HepG2 (cell line): ENCODE measurements around the gene ULK4. TPM values are rescaled to one million over a fixed set of nuclear protein-coding genes. Genes with fewer than 3 reads are reported as not detected.

Experiments used
- GABPA ChIP-seq, 2 experiments: IDR thresholded peaks; 2 replicates each; pipeline ENCODE4 v1.6.1; 2011 to 2016; ENCODE audit warnings: low read depth in 2 of 2, low read length in 1 of 2, missing biosample characterization in 1 of 2, missing genetic modification characterization in 1 of 2
- HMG20B ChIP-seq: conservative IDR thresholded peaks from 2 replicates; pipeline ENCODE4 v1.6.1; 2016; ENCODE audit warnings: missing genetic modification reagents, missing compliant biosample characterization
- IKZF1 ChIP-seq: fragments of 450-650 bp; IDR thresholded peaks from 2 replicates; pipeline ENCODE4 v1.7.1; 2016
- JUND ChIP-seq: sonication (generic); formaldehyde crosslinking; IDR thresholded peaks from 2 replicates; pipeline ENCODE4 v1.8.0; 2022; ENCODE audit warnings: mild to moderate bottlenecking, missing genetic modification reagents
- NKX3-1 ChIP-seq: sonication (generic); formaldehyde crosslinking; IDR thresholded peaks from 2 replicates; pipeline ENCODE4 v1.5.0; 2020; ENCODE audit warnings: missing genetic modification reagents
- NR2F6 ChIP-seq, 2 experiments: IDR thresholded peaks; 2 replicates each; pipeline ENCODE4 v1.6.1; 2016; ENCODE audit warnings: antibody characterized with exemption in 1 of 2, mild to moderate bottlenecking in 1 of 2
- POLR2AphosphoS2 ChIP-seq: IDR thresholded peaks from 2 replicates; pipeline ENCODE4 v1.6.1; 2011; ENCODE audit warnings: low read depth, low read length, improper control_type of control experiment
- RFXANK ChIP-seq: IDR thresholded peaks from 2 replicates; pipeline ENCODE4 v1.6.1; 2016
- THYN1 ChIP-seq: sonication (generic); formaldehyde crosslinking; IDR thresholded peaks from 2 replicates; pipeline ENCODE4 v1.8.1; 2023; ENCODE audit warnings: low read depth, mild to moderate bottlenecking, moderate library complexity, missing genetic modification reagents, borderline replicate concordance
- TMF1 ChIP-seq: sonication (generic); formaldehyde crosslinking; IDR thresholded peaks from 2 replicates; pipeline ENCODE4 v1.8.1; 2022; ENCODE audit warnings: low read depth, missing genetic modification reagents
- XBP1 ChIP-seq: sonication (generic); formaldehyde crosslinking; IDR thresholded peaks from 2 replicates; pipeline ENCODE4 v1.5.0; 2020; ENCODE audit warnings: missing genetic modification reagents
- ZMAT3 ChIP-seq: sonication (generic); formaldehyde crosslinking; conservative IDR thresholded peaks from 2 replicates; pipeline ENCODE4 v1.7.0; 2021; ENCODE audit warnings: missing genetic modification reagents
- ZNF10 ChIP-seq: sonication (generic); formaldehyde crosslinking; IDR thresholded peaks from 2 replicates; pipeline ENCODE4 v1.4.0; 2020; ENCODE audit warnings: mild to moderate bottlenecking, low read depth, missing genetic modification reagents, borderline replicate concordance
- ZNF598 ChIP-seq: sonication (generic); formaldehyde crosslinking; IDR thresholded peaks from 2 replicates; pipeline ENCODE4 v1.5.1; 2020; ENCODE audit warnings: mild to moderate bottlenecking, missing genetic modification reagents, borderline replicate concordance
- ZNF768 ChIP-seq: sonication (generic); formaldehyde crosslinking; IDR thresholded peaks from 2 replicates; pipeline ENCODE4 v1.4.0; 2020; ENCODE audit warnings: missing genetic modification reagents
- ZSCAN9 ChIP-seq: IDR thresholded peaks from 2 replicates; pipeline ENCODE4 v1.6.1; 2016; ENCODE audit warnings: borderline replicate concordance
- polyA plus RNA-seq, 8 experiments: library from polyadenylated mRNA; depleted of rRNA in 3 of 8; stranded (reverse) in 7 of 8; unstranded in 1 of 8; fragments of >200 nt; fragmentation: Illumina TruSeq in 4 of 8; extraction: Trizol in 4 of 8; gene quantifications; 2 replicates each; pipeline versions ENCODE4 v1.2.1 to v1.2.3, GENCODE V29; 2011 to 2016; ENCODE audit warnings: low read depth in 4 of 8, missing spikeins in 1 of 8, mixed read lengths in 1 of 8; ENCODE audit not compliant: insufficient read depth in 1 of 8
- total RNA-seq, 5 experiments: library from RNA; depleted of rRNA; stranded (reverse); fragments of >200 nt; fragmentation: Illumina TruSeq; extraction: Trizol; gene quantifications; 2 replicates each; pipeline ENCODE4 v1.2.3, GENCODE V29; 2016; ENCODE audit warnings: low read depth in 1 of 5
- TF ChIP-seq, protein P1 (sequence below): IDR thresholded peaks from 2 replicates; pipeline ENCODE4 v1.4.0; 2020; ENCODE audit warnings: mild to moderate bottlenecking, missing genetic modification reagents
- TF ChIP-seq, protein P2 (sequence below): sonication (generic); formaldehyde crosslinking; conservative IDR thresholded peaks from 2 replicates; pipeline ENCODE4 v1.4.0; 2020; ENCODE audit warnings: missing genetic modification reagents
- TF ChIP-seq, protein P3 (sequence below): sonication (generic); formaldehyde crosslinking; IDR thresholded peaks from 2 replicates; pipeline ENCODE4 v1.4.0; 2020; ENCODE audit warnings: mild to moderate bottlenecking, missing genetic modification reagents
- TF ChIP-seq, protein P4 (sequence below): sonication (generic); formaldehyde crosslinking; IDR thresholded peaks from 2 replicates; pipeline ENCODE4 v1.8.0; 2022; ENCODE audit warnings: missing genetic modification reagents, mild to moderate bottlenecking, borderline replicate concordance
- TF ChIP-seq, protein P5 (sequence below): sonication (generic); formaldehyde crosslinking; IDR thresholded peaks from 2 replicates; pipeline ENCODE4 v1.4.0; 2020; ENCODE audit warnings: mild to moderate bottlenecking, missing genetic modification reagents

Gene ULK4
- total and polyA plus RNA-seq, 2 of the 13 experiments (the other 11 are each of a cell fraction or from before 2014, with no cell fraction given) = 6.7 to 11.8 TPM

DNA sequence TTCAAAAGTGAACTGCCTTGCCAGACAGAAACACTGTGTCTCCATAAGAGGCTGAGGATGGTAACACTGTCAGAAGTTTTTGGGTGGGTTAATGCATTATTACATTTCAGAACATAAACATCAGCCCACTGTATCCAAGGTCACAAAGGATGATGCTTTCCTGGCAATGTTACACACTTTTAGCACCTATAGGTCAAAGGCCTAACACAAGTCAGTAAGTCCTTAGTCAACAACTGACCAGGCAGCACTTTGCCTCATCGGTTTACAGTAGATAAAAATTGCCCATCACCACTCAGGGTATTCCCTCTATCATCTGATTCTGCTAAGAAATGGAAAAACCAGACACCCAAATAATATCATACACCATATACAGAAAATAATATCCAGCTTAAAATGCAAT, 664.2 kb downstream of the ULK4 start (continued):
- TF ChIP-seq, protein P1, sequence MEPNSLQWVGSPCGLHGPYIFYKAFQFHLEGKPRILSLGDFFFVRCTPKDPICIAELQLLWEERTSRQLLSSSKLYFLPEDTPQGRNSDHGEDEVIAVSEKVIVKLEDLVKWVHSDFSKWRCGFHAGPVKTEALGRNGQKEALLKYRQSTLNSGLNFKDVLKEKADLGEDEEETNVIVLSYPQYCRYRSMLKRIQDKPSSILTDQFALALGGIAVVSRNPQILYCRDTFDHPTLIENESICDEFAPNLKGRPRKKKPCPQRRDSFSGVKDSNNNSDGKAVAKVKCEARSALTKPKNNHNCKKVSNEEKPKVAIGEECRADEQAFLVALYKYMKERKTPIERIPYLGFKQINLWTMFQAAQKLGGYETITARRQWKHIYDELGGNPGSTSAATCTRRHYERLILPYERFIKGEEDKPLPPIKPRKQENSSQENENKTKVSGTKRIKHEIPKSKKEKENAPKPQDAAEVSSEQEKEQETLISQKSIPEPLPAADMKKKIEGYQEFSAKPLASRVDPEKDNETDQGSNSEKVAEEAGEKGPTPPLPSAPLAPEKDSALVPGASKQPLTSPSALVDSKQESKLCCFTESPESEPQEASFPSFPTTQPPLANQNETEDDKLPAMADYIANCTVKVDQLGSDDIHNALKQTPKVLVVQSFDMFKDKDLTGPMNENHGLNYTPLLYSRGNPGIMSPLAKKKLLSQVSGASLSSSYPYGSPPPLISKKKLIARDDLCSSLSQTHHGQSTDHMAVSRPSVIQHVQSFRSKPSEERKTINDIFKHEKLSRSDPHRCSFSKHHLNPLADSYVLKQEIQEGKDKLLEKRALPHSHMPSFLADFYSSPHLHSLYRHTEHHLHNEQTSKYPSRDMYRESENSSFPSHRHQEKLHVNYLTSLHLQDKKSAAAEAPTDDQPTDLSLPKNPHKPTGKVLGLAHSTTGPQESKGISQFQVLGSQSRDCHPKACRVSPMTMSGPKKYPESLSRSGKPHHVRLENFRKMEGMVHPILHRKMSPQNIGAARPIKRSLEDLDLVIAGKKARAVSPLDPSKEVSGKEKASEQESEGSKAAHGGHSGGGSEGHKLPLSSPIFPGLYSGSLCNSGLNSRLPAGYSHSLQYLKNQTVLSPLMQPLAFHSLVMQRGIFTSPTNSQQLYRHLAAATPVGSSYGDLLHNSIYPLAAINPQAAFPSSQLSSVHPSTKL (CRISPR knock-in tag) = peak; percentile 47
- TF ChIP-seq, protein P2, sequence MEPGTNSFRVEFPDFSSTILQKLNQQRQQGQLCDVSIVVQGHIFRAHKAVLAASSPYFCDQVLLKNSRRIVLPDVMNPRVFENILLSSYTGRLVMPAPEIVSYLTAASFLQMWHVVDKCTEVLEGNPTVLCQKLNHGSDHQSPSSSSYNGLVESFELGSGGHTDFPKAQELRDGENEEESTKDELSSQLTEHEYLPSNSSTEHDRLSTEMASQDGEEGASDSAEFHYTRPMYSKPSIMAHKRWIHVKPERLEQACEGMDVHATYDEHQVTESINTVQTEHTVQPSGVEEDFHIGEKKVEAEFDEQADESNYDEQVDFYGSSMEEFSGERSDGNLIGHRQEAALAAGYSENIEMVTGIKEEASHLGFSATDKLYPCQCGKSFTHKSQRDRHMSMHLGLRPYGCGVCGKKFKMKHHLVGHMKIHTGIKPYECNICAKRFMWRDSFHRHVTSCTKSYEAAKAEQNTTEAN (CRISPR knock-in tag) = peak; percentile 96
- TF ChIP-seq ZNF768 = no peak
- TF ChIP-seq, protein P3, sequence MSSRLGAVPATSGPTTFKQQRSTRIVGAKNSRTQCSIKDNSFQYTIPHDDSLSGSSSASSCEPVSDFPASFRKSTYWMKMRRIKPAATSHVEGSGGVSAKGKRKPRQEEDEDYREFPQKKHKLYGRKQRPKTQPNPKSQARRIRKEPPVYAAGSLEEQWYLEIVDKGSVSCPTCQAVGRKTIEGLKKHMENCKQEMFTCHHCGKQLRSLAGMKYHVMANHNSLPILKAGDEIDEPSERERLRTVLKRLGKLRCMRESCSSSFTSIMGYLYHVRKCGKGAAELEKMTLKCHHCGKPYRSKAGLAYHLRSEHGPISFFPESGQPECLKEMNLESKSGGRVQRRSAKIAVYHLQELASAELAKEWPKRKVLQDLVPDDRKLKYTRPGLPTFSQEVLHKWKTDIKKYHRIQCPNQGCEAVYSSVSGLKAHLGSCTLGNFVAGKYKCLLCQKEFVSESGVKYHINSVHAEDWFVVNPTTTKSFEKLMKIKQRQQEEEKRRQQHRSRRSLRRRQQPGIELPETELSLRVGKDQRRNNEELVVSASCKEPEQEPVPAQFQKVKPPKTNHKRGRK (CRISPR knock-in tag) = no peak
- no peak for TF ChIP-seq IKZF1
- peak; percentile 66 for TF ChIP-seq NR2F6 (IDR thresholded peaks at IDR 0.05)
- TF ChIP-seq NR2F6 (CRISPR knock-in tag; IDR thresholded peaks at IDR 0.05) = peak; percentile 76
- no peak for TF ChIP-seq ZMAT3
- no peak for TF ChIP-seq THYN1 (CRISPR knock-in tag)
- TF ChIP-seq ZSCAN9 = no peak
- TF ChIP-seq, protein P4, sequence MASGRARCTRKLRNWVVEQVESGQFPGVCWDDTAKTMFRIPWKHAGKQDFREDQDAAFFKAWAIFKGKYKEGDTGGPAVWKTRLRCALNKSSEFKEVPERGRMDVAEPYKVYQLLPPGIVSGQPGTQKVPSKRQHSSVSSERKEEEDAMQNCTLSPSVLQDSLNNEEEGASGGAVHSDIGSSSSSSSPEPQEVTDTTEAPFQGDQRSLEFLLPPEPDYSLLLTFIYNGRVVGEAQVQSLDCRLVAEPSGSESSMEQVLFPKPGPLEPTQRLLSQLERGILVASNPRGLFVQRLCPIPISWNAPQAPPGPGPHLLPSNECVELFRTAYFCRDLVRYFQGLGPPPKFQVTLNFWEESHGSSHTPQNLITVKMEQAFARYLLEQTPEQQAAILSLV (CRISPR knock-in tag) = no peak
- TF ChIP-seq POLR2AphosphoS2 = no peak
- TF ChIP-seq GABPA (IDR thresholded peaks at IDR 0.05; ENCODE audit: low read depth, low read length) = no peak
- TF ChIP-seq GABPA (CRISPR knock-in tag; IDR thresholded peaks at IDR 0.05; ENCODE audit: low read depth) = no peak
- TF ChIP-seq HMG20B (CRISPR knock-in tag) = no peak
- TF ChIP-seq, protein P5, sequence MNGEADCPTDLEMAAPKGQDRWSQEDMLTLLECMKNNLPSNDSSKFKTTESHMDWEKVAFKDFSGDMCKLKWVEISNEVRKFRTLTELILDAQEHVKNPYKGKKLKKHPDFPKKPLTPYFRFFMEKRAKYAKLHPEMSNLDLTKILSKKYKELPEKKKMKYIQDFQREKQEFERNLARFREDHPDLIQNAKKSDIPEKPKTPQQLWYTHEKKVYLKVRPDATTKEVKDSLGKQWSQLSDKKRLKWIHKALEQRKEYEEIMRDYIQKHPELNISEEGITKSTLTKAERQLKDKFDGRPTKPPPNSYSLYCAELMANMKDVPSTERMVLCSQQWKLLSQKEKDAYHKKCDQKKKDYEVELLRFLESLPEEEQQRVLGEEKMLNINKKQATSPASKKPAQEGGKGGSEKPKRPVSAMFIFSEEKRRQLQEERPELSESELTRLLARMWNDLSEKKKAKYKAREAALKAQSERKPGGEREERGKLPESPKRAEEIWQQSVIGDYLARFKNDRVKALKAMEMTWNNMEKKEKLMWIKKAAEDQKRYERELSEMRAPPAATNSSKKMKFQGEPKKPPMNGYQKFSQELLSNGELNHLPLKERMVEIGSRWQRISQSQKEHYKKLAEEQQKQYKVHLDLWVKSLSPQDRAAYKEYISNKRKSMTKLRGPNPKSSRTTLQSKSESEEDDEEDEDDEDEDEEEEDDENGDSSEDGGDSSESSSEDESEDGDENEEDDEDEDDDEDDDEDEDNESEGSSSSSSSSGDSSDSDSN (CRISPR knock-in tag) = no peak
- no peak for TF ChIP-seq ZNF10 (CRISPR knock-in tag)
- no peak for TF ChIP-seq ZNF598 (CRISPR knock-in tag)
- no peak for TF ChIP-seq NKX3-1
- no peak for TF ChIP-seq XBP1 (CRISPR knock-in tag)
- TF ChIP-seq RFXANK = no peak
- TF ChIP-seq JUND = no peak
- TF ChIP-seq TMF1 (CRISPR knock-in tag) = no peak
